NCI-H748 (cell line): Measurements from ENCODE around the gene LHX3.

Source experiments
- DNase-seq: peaks from one replicate; lab custom pipeline; 2025; ENCODE audit not compliant: unreplicated experiment; lab: John Stamatoyannopoulos, UW

LHX3 gene

DNA sequence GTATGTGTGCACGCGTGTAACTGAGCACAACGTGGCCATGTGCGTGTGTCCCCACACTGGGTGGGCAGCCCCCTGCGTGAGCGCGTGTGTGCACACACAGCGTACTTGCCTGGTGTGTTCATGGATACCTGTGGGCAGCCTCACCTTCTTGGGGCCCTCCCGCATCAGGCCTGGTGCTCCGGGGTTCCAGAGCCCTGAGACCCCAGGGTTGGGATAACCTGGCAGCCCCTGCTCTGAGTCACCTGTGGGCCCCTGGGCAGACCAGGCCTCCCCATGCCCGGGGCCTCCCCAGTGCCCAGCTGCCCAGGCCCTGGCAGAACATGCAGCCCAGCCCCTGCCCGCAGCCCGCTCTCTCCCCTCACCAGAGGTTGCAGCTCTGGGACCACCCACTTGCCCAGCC lies 25.2 kb downstream of the LHX3 start:
- DNase-seq = no peak

DNA sequence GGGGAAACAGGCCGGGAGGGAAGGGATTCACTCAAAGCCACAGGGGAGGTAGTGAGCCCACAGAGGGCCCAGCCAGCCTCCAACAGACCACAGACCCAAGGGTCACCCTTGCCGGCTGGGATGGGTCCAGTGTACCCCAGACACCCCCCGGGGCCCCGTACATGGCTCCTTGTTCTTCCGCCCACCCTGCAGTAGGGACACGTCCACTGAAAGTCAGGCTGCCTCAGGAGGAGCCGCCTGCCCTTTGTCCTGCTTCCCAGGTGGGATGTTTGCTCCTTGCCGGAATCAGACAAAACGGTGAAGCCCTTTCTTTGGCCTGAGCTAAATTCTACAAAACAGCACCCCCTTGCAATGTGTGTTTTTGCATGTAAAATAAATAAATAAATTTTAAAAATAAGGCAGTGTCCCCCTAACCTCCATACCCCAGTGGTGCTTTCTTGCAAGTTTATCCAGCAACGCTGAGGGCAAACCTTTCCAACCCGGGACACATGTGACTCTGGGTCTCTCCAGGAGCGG lies 25.8 kb downstream of the LHX3 start:
- no peak for DNase-seq

DNA sequence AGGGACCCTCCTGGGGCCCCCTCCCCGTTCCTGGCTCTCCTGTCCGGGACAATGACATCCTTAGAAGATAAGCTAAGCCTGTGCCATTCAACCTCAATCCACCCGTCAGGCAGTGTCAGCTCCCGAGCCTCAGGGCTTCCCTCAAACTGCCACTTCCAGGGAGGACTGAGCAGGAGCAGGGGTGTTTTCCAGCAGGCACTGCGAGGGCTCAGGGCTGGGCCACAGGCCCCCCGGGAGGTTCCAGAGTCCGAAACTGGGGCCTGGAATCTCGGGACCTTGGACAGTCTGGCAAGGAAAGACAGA lies 26.2 kb downstream of the LHX3 start:
- no peak for DNase-seq

DNA sequence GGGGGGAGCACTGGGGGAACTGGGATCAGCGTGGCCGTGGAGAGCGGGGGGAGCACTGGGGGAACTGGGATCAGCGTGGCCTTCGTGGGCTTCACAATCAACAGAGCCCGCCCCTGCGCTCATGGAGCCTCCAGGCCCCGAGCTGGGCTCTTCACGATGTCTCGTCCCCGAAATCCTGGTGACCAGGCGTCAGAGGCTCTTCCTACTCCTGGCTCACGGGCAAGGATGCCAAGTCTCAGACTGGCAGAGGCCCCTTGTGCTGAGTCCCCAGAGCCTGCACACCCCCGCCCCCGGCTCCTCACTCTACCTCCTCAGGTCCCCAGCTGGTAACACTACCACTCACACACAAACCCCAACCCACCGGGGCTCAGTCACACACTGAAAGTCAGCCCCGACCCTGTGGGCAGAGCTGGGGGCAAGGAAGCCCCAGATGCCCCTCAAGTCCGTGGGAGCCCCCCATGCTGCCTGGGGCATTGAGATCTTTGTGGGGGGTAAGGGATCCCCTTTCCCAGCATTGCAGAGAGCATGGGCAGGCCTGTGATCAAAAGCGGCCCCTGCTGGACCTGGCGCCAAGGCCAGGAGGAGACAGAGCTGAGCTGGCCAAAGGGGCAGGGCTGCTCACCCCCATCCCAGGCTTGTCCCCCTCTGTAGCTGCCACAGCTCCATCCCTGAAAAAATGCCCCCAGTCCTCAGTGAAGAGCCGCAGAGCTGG lies 26.7 kb downstream of the LHX3 start:
- DNase-seq = no peak

DNA sequence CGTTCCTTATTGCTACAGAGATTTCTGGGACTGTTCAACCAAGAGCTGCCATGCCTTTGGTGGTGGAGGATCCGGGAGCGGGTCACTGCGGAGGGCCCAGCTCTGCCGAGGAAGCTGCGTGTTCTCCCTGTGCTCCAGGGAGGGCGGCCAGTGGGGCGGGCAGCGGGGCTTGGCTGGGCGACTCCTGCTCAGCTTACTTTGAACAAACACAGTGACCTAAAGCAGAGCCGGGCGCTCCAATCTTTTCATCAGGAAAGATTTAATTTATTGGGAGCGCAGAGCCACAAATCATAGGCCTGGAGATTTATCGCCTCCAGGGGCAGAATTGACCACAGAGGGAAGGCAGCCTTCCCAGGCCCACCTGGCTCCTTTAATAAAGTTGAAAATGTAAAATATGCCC lies 27.7 kb downstream of the LHX3 start:
- DNase-seq = no peak

DNA sequence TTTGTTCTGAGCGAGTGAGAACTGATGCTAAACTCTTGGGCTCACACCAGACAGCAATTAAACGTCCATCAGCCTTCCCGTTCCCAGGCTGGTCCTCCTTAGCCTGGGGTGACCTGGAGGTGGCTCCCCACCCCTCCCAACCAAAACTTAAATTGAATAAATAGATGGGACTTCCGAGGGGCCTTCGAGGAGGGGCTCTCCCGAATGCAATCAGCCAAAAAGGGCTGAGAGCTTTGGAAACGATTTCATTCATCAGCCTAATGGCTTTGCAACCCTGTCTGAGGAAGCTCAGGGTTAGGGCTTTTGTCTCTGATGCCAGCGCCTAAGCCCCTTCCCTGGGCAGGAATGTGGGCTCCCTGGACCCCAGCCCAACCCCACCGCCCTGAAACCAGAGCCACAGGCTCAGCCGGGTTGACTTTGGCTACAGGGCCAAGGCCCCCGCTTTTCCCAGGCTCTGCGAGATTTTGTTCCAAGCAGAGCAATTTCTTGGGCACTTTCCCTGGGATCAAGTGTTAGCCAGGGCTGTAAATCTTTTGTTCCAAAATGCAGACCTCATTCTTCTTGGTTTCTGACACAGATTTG lies 29.2 kb downstream of the LHX3 start:
- DNase-seq = no peak

DNA sequence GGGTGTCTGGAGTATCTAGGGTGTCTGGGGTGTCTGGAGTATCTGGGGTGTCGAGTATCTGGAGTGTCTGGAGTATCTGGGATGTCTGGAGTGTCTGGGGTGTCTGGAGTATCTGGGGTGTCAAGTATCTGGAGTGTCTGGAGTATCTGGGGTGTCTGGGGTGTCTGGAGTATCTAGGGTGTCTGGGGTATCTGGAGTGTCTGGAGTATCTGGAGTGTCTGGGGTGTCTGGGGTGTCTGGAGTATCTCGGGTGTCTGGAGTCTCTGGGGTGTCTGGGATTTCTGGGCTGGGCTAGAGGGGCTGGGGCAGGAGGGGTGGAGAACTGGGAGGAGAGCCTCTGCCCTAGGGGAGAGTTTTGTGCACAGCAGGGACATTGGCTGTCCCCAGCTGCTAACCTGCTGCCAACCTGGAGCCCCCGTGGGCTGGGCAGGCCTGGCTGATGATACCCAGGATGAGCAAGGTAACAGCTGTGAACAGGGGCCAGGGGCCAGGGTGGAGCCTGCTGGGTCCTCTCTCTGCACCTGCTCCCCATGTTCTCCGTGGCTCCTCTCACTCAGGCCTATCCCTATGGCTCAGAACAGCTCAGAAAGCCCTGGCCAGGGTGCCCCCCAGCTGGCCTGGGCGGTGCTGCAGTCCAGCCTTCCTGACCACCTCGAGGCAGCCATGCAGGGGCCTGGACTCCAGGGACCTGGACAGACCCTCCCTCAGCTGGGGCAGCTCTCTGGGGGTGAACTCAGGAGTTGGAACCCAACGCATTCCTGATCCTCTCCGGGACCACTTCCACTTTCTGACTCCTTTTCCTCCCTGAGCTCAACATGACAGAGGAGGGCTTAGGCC lies 29.9 kb downstream of the LHX3 start:
- no peak for DNase-seq

DNA sequence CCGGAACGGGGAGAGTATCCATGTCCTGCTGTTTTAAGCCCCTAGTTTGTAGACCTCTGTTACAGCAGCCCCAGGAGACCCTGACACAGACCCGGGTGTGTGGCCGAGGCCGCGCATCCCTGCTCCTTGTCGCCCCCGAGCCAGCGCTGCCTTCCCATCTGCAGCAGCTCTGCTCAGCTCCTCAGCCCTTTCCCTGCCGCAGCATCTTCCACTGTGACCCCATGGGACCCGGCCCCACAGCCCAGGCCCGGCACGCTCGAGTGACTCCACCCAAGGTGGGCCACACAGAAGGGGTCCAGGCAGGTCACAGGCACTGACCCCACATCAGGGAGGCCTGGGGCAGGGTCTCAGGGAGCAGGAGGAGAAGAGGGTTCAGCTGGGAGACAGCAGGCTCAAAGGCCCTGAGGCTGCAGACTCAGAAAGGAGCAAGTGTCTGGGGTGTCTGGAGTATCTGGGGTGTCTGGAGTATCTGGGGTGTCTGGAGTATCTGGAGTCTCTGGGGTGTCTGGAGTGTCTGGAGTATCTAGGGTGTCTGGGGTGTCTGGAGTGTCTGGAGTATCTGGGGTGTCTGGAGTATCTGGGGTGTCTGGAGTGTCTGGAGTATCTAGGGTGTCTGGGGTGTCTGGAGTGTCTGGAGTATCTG lies 31.2 kb downstream of the LHX3 start:
- no peak for DNase-seq

DNA sequence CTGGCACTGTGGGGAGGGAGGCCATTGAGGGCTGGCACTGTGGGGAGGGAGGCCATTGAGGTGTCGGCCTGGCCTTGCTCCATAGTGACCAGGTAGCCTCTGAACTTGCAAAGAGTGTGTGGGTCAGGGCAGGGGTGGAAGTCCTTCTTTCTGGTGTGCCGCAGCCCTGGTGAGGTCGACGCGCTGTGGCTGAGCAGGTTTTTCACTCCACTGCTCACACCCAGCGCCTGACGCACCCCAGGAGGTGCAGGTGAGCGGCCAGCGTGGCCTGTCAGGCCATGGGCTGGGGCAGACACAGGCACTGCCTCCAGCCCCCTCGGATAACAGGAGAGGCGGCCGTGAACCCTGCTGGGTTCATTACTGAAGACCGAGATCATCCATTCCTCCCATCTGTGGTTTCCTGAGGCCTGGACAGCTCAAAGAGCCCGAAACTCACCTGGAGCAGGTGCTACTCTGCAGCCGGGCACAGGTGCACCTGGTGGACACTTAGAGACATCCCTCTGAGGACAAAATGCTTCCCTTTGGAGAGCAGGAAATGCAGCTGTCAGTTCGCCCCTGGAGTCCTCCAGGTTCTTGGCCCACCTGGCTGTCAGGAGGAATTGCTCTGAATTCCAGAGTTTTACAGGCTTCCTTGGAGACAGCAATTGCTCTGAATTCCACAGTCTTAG lies 32.4 kb downstream of the LHX3 start:
- DNase-seq = peak; percentile 58

DNA sequence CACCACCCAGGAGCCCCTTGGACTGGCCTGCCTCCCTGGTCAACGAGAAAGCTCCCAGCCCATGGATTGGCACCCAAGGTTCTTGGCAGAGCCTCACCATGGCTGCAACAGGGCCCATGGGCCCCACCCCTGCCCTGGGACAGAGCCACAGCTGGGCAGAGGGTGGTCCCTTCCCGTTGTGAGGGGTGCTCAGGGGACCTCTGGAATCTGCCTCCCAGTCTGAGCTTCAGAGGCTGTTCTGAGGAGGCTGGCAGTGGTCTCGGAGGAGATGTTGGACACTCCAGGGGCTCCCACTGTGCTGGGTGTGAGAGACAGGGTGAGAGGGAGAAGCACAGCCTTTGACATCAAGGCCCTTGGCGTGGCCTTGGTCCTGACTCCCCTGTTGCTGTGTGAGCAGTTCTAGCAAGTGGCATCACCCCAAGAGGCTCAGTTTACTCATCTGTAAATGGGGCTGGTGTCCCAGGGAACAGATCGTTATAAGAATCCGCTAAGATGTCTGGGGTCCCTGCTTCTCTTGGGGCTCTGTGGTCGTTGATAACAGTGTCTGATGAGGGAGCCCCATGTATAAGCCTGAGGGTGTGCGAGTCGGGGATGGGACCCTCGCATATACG lies 33.0 kb downstream of the LHX3 start:
- no peak for DNase-seq

DNA sequence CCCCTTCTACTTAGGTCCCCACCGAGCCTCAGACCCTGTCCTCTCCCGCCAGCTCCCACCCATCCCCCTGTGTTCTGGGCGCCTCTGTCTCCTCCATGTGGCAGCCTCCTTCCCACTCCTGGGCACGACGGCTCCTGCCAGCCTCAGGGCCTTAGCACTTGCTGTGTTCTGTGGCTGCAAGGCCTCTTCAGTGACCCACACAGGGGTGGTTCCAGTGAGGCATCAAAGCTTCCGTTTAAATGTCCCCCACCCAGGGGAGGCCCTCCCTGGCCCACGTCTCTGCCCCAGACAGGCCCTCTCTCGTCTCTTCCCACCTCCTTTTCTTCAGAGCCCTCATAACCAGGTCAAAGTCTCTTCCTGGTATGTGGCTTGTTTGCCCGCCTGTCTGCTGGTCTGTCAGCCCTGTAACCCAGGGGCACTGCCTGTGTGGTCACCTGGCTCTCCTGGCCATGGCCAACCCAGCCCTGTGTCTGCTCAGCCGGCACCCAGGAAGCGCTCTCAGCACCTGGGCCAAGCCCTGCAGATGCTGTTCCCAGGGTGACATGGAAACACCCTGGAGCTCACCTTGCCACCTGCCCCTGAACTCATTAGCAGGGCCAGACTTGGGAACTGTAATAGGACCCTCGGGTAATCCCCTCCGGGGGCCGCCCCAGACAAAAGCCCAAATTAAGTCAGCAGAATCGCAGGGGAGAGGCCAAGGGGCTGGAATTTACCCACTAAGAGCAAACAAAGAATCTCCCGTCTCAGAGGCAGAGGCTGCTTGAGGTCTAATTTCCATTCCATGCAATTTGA lies 33.7 kb downstream of the LHX3 start:
- DNase-seq = peak; percentile 54

DNA sequence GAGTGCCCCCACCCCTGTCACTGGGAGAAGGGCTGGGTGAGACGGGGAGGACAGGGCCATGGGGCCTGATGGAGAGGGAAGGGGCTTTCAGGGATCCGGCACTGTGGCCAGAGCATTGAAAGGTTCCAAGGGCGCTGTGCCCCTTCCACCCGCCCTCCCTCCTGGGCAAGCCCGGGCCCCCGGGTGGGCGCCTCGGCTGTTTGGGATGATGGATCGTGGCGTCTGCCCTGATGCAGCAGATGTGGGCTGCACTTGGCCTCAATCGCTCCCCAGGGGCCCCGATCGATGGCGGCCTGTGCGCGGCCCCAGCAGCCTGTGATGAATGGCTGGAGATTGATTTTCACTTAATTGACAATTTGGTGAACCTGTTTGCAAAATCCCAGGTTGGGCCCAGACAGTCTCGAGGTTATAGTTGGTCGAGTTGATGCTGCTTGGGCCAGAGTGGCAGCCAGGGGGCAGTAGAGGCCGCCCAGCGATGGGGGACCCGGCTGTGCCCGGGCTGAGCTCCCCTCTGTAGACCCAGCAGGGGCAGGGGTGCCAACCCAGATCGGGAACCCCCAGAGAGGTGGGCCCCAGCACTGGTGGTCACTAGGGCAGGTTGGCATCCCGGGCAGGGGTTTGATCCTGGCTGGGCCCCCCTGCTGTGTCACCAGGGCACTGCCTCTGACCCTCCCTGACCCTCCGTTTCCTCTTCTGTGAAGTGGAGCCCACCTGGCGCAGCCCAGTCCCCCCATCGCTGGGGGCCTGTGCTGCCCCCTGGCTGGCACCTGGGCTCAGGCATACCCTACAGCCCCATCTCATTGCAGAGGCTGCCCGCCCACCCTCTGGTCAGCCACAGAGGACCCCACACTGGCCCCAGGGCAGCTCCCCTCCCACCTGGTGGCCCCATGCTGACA lies 34.7 kb downstream of the LHX3 start:
- no peak for DNase-seq

DNA sequence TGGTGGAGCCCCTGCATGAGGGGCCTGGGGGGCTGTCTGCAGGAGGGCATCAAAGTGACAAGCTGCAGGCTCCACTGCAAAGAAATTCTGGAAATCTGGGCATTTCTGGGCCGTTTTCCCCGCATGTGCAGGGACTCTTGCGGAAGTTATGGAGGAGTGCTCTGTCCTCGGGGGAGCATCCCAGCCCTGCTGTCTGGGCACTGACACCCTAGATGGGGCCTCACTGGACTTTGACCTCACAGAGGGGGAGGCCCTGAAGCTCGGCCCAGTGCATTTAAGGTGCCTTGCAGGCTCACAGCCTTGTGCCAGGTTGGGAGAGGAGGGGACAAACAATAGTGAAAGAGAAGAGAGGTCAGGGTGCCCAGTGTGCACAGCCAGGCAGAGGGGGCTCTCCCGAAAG lies 35.4 kb downstream of the LHX3 start:
- no peak for DNase-seq

DNA sequence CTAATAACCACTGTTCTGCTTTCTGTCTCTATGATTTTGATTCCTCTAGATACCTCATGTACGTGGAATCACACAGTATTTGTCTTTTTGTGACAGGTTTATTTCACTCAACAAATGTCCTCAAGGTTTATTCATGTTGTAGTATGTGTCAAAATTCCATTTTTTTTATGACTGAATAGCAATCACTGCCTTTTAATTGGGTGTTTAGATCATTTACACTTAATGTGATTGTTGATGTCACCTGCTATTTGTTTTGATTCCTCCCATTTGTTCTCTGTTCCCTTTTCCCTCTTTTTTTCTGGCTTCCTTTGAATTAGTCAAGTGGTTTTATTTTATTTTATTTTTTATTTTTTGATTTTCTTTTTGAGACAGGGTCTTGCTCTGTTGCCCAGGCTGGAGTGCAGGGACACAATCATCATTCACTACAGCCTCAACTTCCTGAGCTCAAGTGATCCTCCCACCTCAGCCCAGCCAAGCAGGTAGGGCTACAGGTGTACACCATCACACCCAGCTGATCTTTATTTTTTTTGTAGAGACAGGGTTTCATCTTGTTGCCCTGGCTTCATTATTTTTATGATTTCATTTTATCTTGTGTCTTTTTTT lies 41.6 kb downstream of the LHX3 start:
- no peak for DNase-seq

DNA sequence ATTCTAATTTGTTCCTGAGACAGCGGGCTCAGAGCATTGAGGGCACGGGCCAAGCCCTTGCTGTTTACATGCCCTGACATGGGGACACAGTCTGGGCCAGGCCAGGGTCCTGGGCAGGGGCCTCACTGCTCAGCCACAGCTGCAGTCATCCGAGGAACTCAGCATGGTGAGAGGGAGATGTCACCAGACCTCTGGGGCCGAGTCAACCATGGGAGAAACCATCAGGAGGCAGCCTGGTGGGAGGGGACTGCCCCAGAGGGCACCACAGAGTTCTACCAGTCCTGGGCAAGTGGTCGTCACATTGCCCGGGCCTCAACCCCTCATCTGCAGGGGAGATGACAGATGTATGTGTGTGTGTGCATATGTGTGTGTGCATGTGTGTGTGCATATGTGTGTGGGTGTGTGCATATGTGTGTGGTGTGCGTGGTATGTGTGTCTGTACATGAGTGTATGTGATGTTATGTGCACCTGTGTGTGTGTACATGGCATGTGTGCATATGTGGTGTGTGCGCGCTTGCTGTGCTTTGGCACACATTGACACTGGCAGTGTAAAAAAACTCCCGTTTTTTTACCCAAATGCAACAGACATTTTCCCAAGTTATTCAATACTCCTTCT lies 43.8 kb downstream of the LHX3 start:
- DNase-seq = no peak

DNA sequence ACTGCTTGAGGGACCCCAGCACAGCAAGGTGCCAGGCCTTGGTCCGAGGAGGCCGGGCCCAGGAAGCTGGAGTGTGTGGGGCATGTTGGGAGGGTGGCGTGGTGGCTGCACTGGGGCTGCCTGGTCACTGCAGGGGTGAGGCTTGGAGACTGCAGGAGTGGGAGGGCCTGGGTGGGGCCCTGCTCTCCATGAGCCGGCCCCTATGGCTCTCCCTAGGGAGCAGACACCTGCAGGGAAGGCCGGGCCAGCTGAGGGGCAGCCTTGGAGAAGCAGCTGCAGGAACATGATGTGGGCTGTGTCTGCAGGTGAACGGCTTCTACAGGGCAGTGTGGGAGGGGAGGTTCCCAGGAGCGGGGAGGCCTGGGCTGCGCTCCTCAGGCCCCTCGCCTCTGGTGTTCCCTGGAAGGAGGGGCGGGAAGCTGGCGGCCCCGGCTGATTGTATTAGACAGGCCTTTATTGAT lies 44.5 kb downstream of the LHX3 start:
- DNase-seq = peak; percentile 36

DNA sequence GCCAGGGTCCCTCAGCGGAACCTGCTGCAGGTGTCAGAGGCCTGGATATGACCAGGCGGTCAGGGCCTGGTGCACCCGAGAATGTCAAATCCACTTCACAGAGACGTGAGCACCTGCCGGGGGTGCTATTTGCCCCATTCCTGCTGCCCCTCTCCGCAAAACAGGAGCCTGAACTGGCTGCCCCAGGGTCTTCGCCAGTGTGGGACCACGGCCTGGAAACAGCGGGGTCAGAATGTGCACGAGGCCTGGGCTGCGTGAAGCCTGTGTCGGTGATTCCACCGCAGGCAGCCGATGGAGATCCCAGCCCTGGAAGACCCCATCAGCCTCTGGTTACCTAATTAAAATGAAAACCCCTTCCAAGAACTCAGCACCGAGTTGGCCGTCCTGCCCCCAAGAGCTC lies 45.1 kb downstream of the LHX3 start:
- no peak for DNase-seq
